ENCODE measurements around the gene RNF151.
"Not testable (repeated sequence)": the region's sequence is repeated elsewhere in the genome, so short reads cannot be mapped to it uniquely, and the experiment has no call there.

RNF151 gene

DNA sequence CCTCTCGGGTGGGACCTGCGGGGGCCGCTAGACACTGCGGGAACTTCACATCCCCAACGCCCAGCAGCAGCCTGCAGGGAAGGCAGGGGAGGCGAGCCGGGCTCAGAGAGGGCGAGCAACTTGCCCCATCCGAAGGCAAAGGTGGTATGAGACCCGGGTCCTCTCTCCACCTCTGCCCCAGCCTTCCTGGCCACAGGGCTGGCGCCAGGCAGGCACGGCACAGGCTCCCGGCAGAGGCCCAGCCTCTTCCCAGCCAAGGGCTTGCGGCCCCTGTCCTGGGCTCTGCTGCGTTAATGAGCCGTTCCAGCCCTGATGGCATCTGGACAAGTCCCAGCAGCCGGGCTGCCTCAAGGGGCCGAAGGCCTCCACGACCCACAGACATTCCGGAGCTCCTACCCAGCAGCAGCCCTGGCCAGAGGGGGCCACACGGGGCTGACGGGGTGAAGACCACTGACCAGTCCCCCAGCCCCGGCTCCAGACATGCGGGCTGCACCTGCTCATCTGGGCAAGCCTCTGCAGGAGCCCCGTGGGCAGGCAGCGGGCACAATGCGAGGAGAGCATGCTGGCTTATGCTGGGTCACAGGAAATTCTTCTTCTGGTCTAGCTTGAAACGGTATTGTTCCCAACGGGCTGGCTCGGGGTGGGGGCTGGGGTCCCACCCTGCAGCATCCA lies 47.2 kb upstream of the RNF151 start:
- Histone ChIP-seq H3K9me3 (ENCODE audit: insufficient read depth, low read depth, low read length) (peaks cover 5% of the 10 kb centered on the region), H2BK5ac (ENCODE audit: low read depth, low read length, poor library complexity) (no peak overlapping the region), H3K14ac (ENCODE audit: low read length) (no peak overlapping the region), H2AFZ (ENCODE audit: insufficient read depth, low read length, poor library complexity) (no peak overlapping the region), H4K91ac (ENCODE audit: low read depth, low read length) (no peak overlapping the region), H3K79me2 (ENCODE audit: control insufficient read depth, insufficient read depth, low read length, poor library complexity) (no peaks in the 10 kb centered on the region), H2BK12ac (ENCODE audit: low read length) (no peak overlapping the region), H2BK120ac (ENCODE audit: insufficient read depth, low read length, poor library complexity) (no peak overlapping the region), H3K27me3 (ENCODE audit: insufficient read depth, low read length) (peaks cover 65% of the 10 kb centered on the region), H2AK5ac (ENCODE audit: low read length) (no peak overlapping the region), H3K79me1 (ENCODE audit: low read length) (no peaks in the 10 kb centered on the region), H3K27ac (ENCODE audit: low read depth, low read length) (no peak overlapping the region), H3K4me1 (ENCODE audit: control insufficient read depth in 1 of 2, insufficient read depth in 2 of 2, low read length in 2 of 2) (peaks cover 0 to 4% of the 10 kb centered on the region in 2 experiments), H3K18ac (ENCODE audit: low read length) (no peak overlapping the region), H3K4me3 (ENCODE audit: low read depth, low read length) (no peak overlapping the region), H4K12ac (ENCODE audit: low read depth, low read length) (no peak overlapping the region), H4K8ac (ENCODE audit: low read depth, low read length) (no peak overlapping the region), H3K36me3 (ENCODE audit: control insufficient read depth in 1 of 2, insufficient read depth in 2 of 2, low read length in 2 of 2) (no peaks in the 10 kb centered on the region), H3K9ac (ENCODE audit: low read length) (no peak overlapping the region), H3K4ac (ENCODE audit: low read depth, low read length) (no peak overlapping the region), H3K23ac (ENCODE audit: low read length) (no peak overlapping the region), H3K4me2 (ENCODE audit: low read length) (no peak overlapping the region)
- peak in 1 of 2 donors; percentile 24 for DNase-seq
- WGBS (ENCODE audit: extremely low coverage, insufficient coverage, insufficient read length) = no CpG with 5 or more reads among the region's 30 CpGs

DNA sequence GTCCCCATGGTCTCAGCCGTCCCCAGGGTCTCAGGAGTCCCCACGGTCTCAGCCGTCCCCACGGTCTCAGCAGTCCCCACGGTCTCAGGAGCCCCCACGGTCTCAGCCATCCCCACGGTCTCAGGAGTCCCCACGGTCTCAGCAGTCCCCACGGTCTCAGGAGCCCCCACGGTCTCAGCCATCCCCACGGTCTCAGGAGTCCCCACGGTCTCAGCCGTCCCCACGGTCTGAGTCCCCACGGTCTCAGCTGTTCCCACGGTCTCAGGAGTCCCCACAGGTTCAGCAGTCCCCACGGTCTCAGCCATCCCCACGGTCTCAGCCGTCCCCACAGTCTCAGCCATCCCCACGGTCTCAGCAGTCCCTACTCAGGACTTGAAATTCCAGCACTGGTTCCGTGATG lies 46.5 kb upstream of the RNF151 start:
- WGBS (ENCODE audit: extremely low coverage, insufficient coverage, insufficient read length) = no CpG with 5 or more reads among the region's 21 CpGs
- H3K27ac ChIP-seq (ENCODE audit: low read depth, low read length); H2AK5ac ChIP-seq (ENCODE audit: low read length); H3K4me2 ChIP-seq (ENCODE audit: low read length); H3K4ac ChIP-seq (ENCODE audit: low read depth, low read length); H3K9me3 ChIP-seq (ENCODE audit: insufficient read depth, low read depth, low read length); H3K14ac ChIP-seq (ENCODE audit: low read length); H2BK120ac ChIP-seq (ENCODE audit: insufficient read depth, low read length, poor library complexity); H2BK5ac ChIP-seq (ENCODE audit: low read depth, low read length, poor library complexity); H4K8ac ChIP-seq (ENCODE audit: low read depth, low read length); H3K79me2 ChIP-seq (ENCODE audit: control insufficient read depth, insufficient read depth, low read length, poor library complexity); H3K9ac ChIP-seq (ENCODE audit: low read length); H3K18ac ChIP-seq (ENCODE audit: low read length); H3K23ac ChIP-seq (ENCODE audit: low read length); DNase-seq; H2BK12ac ChIP-seq (ENCODE audit: low read length); H3K79me1 ChIP-seq (ENCODE audit: low read length); H3K36me3 ChIP-seq (ENCODE audit: control insufficient read depth in 1 of 2, insufficient read depth in 2 of 2, low read length in 2 of 2); H4K91ac ChIP-seq (ENCODE audit: low read depth, low read length); H2AFZ ChIP-seq (ENCODE audit: insufficient read depth, low read length, poor library complexity); H4K12ac ChIP-seq (ENCODE audit: low read depth, low read length); H3K4me3 ChIP-seq (ENCODE audit: low read depth, low read length); H3K4me1 ChIP-seq (ENCODE audit: control insufficient read depth in 1 of 2, insufficient read depth in 2 of 2, low read length in 2 of 2): not testable (repeated sequence)
- H3K27me3 ChIP-seq (ENCODE audit: insufficient read depth, low read length) = peaks cover 60% of the 10 kb centered on the region

DNA sequence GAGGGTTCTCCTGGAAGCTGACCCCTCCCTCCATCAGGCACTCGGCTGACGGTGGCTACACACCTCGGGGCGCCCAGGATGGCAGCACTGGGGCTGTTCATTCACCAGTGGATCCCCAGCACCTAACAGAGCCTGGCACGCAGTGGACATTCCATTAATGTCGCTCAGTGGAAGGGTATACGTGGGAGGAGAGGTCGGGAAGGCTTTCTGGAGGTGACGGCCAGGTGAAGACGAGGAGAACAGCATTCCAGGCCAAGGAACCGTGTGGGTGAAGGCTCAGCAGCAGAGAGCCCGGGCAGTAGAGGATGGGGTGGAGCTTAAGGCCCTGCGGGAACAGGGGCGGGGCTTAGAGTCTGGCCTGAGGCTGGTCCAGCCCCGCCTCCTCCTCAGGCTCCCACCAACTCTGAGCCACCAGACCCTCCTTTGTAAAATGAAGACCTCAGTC lies 45.9 kb upstream of the RNF151 start:
- Histone ChIP-seq H3K4me2 (ENCODE audit: low read length) (no peak overlapping the region), H2BK120ac (ENCODE audit: insufficient read depth, low read length, poor library complexity) (no peak overlapping the region), H2AFZ (ENCODE audit: insufficient read depth, low read length, poor library complexity) (no peak overlapping the region), H4K12ac (ENCODE audit: low read depth, low read length) (no peak overlapping the region), H2BK12ac (ENCODE audit: low read length) (no peak overlapping the region), H3K79me1 (ENCODE audit: low read length) (no peaks in the 10 kb centered on the region), H3K27ac (ENCODE audit: low read depth, low read length) (no peak overlapping the region), H3K9ac (ENCODE audit: low read length) (no peak overlapping the region), H3K4me3 (ENCODE audit: low read depth, low read length) (no peak overlapping the region), H4K8ac (ENCODE audit: low read depth, low read length) (no peak overlapping the region), H3K36me3 (ENCODE audit: control insufficient read depth in 1 of 2, insufficient read depth in 2 of 2, low read length in 2 of 2) (no peaks in the 10 kb centered on the region), H3K27me3 (ENCODE audit: insufficient read depth, low read length) (peaks cover 59% of the 10 kb centered on the region), H2AK5ac (ENCODE audit: low read length) (no peak overlapping the region), H2BK5ac (ENCODE audit: low read depth, low read length, poor library complexity) (no peak overlapping the region), H3K18ac (ENCODE audit: low read length) (no peak overlapping the region), H3K14ac (ENCODE audit: low read length) (no peak overlapping the region), H3K9me3 (ENCODE audit: insufficient read depth, low read depth, low read length) (peaks cover 5% of the 10 kb centered on the region), H3K4me1 (ENCODE audit: control insufficient read depth in 1 of 2, insufficient read depth in 2 of 2, low read length in 2 of 2) (peaks cover 0 to 4% of the 10 kb centered on the region in 2 experiments), H4K91ac (ENCODE audit: low read depth, low read length) (no peak overlapping the region), H3K23ac (ENCODE audit: low read length) (no peak overlapping the region), H3K79me2 (ENCODE audit: control insufficient read depth, insufficient read depth, low read length, poor library complexity) (no peaks in the 10 kb centered on the region), H3K4ac (ENCODE audit: low read depth, low read length) (no peak overlapping the region)
- no CpG with 5 or more reads among the region's 15 CpGs for WGBS (ENCODE audit: extremely low coverage, insufficient coverage, insufficient read length)
- peak; percentile 81 to 82 for DNase-seq

DNA sequence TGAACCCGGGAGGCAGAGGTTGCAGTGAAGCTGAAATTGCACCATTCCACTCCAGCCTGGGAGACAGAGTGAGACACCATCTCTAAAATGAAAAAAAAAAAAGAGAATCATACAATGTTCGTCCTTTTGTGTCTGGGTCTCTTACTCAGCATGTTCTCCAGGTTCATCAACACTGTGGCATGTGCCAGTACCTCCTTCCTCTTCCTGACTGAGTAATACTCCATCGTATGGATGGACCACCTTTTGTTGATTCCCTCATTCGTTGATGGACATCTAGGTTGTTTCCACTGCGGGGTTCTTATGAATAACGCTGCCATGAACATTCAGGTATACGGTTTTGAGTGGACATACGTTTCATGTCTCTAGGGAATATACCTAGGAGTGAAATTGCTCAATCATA lies 44.3 kb upstream of the RNF151 start:
- Histone ChIP-seq H3K4me3 (ENCODE audit: low read depth, low read length) (no peak overlapping the region), H4K12ac (ENCODE audit: low read depth, low read length) (no peak overlapping the region), H2BK5ac (ENCODE audit: low read depth, low read length, poor library complexity) (no peak overlapping the region), H3K79me1 (ENCODE audit: low read length) (no peaks in the 10 kb centered on the region), H3K18ac (ENCODE audit: low read length) (no peak overlapping the region), H3K23ac (ENCODE audit: low read length) (no peak overlapping the region), H3K14ac (ENCODE audit: low read length) (no peak overlapping the region), H2BK12ac (ENCODE audit: low read length) (no peak overlapping the region), H3K9ac (ENCODE audit: low read length) (no peak overlapping the region), H3K4me2 (ENCODE audit: low read length) (no peak overlapping the region), H3K4me1 (ENCODE audit: control insufficient read depth in 1 of 2, insufficient read depth in 2 of 2, low read length in 2 of 2) (peaks cover 0 to 4% of the 10 kb centered on the region in 2 experiments), H3K79me2 (ENCODE audit: control insufficient read depth, insufficient read depth, low read length, poor library complexity) (no peaks in the 10 kb centered on the region), H3K9me3 (ENCODE audit: insufficient read depth, low read depth, low read length) (peaks cover 7% of the 10 kb centered on the region), H3K27me3 (ENCODE audit: insufficient read depth, low read length) (peaks cover 47% of the 10 kb centered on the region), H4K91ac (ENCODE audit: low read depth, low read length) (no peak overlapping the region), H3K36me3 (ENCODE audit: control insufficient read depth in 1 of 2, insufficient read depth in 2 of 2, low read length in 2 of 2) (no peaks in the 10 kb centered on the region), H2BK120ac (ENCODE audit: insufficient read depth, low read length, poor library complexity) (no peak overlapping the region), H3K4ac (ENCODE audit: low read depth, low read length) (no peak overlapping the region), H4K8ac (ENCODE audit: low read depth, low read length) (no peak overlapping the region), H3K27ac (ENCODE audit: low read depth, low read length) (no peak overlapping the region), H2AK5ac (ENCODE audit: low read length) (no peak overlapping the region), H2AFZ (ENCODE audit: insufficient read depth, low read length, poor library complexity) (no peak overlapping the region)
- WGBS (ENCODE audit: extremely low coverage, insufficient coverage, insufficient read length) = no CpG with 5 or more reads among the region's 8 CpGs
- DNase-seq = no peak
